Omental fat pad (tissue), 4 donors: ENCODE measurements around the gene GPLD1. TPM values are rescaled to one million over a fixed set of nuclear protein-coding genes. Genes with fewer than 3 reads are reported as not detected.

Experiments
- ATAC-seq: fragments of 150-250 bp; one replicate; pipeline ENCODE4 v1.9.1; 2016; ENCODE audit warnings: mild to moderate bottlenecking, moderate library complexity; ENCODE audit not compliant: low FRiP score
- DNase-seq: peaks from one replicate; pipeline ENCODE4 v3.0.0-alpha.2; 2019; ENCODE audit warnings: low spot score
- total RNA-seq, 4 donors: library from RNA; depleted of rRNA; stranded (reverse); fragments of >200 nt; gene quantifications; one replicate each; pipeline ENCODE4 v1.1.0, GENCODE V29; 2016
- TF ChIP-seq, protein P1 (sequence below), 3 donors: fragments of 450-650 bp; IDR thresholded peaks; one replicate each; pipeline ENCODE4 v1.5.1; 2016 to 2017; ENCODE audit warnings: antibody characterized with exemption in 3 of 3, mild to moderate bottlenecking in 3 of 3, moderate library complexity in 2 of 3

Gene GPLD1
- total RNA-seq, 4 donors from 2014 or later = 3.6 to 9.7 (median 5.5) TPM

DNA sequence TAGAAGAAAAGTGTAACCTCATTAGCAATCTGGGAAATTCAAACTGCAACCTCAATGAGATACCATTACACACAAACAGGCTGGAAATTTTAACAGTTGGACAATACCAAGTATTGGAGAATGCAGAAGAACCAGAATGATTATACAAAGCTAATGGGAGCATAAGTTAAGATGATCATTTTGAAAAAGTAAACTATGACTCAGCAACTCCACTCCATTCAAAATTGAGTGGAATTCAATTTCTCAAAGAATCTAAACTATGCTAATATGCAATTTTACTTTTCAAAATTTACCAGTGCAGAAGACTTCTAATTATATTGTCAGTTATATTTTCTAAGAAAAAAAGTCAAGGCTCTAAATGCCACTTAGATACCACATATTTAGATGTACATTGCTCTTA lies 17.2 kb downstream of the GPLD1 start:
- no peak for DNase-seq
- TF ChIP-seq, protein P1, sequence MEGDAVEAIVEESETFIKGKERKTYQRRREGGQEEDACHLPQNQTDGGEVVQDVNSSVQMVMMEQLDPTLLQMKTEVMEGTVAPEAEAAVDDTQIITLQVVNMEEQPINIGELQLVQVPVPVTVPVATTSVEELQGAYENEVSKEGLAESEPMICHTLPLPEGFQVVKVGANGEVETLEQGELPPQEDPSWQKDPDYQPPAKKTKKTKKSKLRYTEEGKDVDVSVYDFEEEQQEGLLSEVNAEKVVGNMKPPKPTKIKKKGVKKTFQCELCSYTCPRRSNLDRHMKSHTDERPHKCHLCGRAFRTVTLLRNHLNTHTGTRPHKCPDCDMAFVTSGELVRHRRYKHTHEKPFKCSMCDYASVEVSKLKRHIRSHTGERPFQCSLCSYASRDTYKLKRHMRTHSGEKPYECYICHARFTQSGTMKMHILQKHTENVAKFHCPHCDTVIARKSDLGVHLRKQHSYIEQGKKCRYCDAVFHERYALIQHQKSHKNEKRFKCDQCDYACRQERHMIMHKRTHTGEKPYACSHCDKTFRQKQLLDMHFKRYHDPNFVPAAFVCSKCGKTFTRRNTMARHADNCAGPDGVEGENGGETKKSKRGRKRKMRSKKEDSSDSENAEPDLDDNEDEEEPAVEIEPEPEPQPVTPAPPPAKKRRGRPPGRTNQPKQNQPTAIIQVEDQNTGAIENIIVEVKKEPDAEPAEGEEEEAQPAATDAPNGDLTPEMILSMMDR (IDR thresholded peaks at IDR 0.05) = no peak
- no peak for ATAC-seq

DNA sequence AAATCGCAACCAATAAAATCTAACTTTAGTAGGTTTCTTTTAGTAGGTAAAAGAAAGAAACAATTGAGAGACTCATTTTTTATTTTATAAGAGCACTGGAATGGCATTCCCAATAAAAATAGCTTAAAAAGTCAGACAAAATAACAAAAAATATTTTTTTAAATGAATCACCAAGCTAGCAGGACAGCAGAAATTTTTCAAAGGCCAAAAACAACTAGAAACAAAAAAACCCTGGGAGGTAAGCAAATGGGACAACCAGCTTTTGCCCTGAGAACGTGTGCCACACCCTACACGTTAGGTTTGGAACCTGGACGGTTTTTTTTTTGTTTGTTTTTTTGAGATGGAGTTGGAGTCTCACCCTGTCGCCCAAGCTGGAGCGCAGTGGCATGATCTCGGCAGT lies 19.6 kb downstream of the GPLD1 start:
- TF ChIP-seq, protein P1 (IDR thresholded peaks at IDR 0.05) = no peak
- ATAC-seq (no peak), DNase-seq (no peak)

DNA sequence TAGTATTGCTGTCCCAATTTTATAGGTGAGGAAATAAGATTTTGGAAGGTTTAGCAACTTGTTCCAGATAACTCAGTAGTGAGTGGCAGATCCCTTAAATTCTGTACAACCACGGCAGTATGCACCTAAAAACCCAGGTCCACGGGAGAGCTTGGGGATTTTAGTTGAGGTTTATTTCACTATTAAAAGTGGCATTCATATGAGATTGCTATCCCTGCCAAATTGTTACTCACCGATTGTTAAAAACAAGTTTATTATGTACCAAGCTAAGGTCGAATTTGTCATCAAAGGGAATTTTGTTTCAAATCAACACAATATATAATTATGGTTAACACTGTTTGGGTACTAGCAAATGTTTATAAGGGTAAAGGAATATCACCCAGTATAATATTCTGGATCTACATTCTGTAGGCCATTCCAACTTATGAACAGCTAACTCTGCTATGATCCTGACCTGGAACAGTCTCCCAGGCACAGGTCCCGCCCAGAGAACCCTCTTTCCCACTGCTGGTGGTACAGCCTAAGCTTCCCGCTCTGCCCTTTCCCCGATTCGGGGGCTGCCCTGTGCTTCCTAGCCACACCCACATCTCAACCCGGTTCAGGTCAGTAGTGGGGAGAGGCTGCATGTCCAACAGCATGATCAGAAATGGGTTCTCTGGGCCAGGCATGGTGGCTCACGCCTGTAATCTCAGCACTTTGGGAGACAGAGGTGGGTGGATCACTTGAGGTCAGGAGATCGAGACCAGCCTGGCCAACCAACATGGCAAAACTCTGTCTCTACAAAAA lies 24.9 kb downstream of the GPLD1 start:
- TF ChIP-seq, protein P1 (IDR thresholded peaks at IDR 0.05) = no peak
- DNase-seq (no peak), ATAC-seq (no peak)

DNA sequence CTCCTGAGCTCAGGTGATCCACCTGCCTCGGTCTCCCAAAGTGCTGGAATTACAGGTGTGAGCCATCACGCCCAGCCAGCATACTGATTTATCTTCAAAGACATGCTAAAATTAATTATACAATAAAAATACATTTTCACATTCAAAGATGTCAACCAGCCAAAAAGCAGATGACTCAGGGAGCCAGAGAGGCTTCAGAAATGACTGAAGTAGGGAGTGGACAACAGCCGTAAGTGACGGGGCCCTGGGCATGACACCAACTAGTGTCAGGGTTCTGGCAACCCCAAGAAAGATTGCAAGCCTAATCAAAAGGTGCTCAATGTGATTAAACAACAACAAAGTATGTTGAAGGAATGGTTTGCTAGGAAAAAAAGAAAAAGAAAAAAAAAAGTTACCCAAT lies 28.4 kb downstream of the GPLD1 start:
- ATAC-seq (peak; percentile 57), DNase-seq (no peak)
- TF ChIP-seq, protein P1 (IDR thresholded peaks at IDR 0.05) = no peak

DNA sequence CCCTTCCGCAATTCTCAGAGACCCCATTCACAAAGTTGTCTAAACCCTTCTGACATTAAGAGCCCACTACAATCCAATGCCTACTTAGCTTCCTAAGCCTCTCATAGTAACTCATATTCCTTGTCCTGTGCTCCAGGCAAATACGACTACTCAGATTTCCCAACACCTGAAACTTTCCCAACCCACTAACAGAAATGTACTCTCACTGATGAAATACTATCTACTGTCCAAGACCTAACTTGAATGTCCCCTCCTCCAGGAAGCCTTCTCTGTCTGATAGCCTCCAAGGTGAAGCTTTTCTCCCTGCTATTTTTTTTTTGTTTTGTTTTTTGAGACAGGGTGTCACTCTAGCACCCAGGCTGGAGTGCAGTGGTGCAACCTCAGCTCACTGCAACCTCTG lies 30.4 kb downstream of the GPLD1 start:
- no peak for DNase-seq
- ATAC-seq = no peak
- TF ChIP-seq, protein P1 (IDR thresholded peaks at IDR 0.05) = no peak

DNA sequence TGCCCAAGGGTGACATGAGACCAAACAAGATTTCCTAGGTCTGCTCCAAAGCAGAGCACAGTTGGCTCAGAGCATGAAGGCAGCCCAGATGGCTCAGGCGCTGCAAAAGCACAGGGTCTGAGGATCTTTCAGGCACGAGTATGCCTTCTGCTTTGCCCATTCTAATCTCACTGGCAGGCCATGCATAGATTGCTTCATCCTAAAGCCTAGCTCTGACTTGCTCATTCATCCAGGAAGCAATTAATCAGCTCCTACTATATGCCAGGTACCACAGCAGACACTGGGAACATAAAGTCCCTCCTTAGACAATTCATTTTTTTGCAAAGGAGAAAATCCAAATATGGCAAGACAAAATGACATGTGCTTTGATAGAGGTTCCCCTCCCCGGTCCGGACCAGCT lies 31.2 kb downstream of the GPLD1 start:
- no peak for DNase-seq
- TF ChIP-seq, protein P1 (IDR thresholded peaks at IDR 0.05) = no peak
- ATAC-seq = no peak

DNA sequence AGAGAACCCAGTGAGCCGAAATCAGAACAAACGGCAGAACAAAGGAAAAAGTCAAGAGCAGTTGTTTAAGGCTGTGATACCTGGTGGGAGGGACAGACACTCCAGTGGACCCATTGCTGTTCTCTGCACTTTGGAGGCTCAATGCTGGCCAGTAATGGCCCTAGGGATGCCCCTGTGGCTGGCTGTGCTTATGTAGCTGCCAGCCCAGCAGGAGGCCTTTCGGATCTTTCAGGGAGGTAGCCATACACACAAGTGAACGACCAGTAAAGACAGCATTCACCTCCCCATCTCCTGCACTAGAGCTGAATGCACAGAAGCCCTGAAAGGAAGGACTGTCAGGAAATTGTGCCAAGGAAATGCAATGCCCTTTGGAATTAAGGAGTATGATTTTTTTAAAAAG lies 34.3 kb downstream of the GPLD1 start:
- DNase-seq (no peak), ATAC-seq (no peak)
- TF ChIP-seq, protein P1 (IDR thresholded peaks at IDR 0.05) = no peak
